ENCODE data around the gene MRAS.
"Not testable (repeated sequence)": the region's sequence is repeated elsewhere in the genome, so short reads cannot be mapped to it uniquely, and the experiment has no call there.

Gene MRAS

GRCh38 chr3:138448631-138449030 lies 100.3 kb downstream of the MRAS start:
- no peak for DNase-seq (ENCODE audit: low read depth)
- H3K4me3 ChIP-seq (ENCODE audit: low read depth, low read length), result no peak overlapping the region
- no peak for TF ChIP-seq CTCF (IDR thresholded peaks at IDR 0.05; ENCODE audit: low read depth, low read length, missing control alignments)

- no peak overlapping the region for H3K4me3 ChIP-seq (ENCODE audit: low read depth, low read length)
- no peak for DNase-seq (ENCODE audit: low read depth)
- TF ChIP-seq CTCF (IDR thresholded peaks at IDR 0.05; ENCODE audit: low read depth, low read length, missing control alignments), result no peak
These were observed 101.1 kb downstream of the MRAS start for GRCh38 chr3:138449490-138449889.

DNA sequence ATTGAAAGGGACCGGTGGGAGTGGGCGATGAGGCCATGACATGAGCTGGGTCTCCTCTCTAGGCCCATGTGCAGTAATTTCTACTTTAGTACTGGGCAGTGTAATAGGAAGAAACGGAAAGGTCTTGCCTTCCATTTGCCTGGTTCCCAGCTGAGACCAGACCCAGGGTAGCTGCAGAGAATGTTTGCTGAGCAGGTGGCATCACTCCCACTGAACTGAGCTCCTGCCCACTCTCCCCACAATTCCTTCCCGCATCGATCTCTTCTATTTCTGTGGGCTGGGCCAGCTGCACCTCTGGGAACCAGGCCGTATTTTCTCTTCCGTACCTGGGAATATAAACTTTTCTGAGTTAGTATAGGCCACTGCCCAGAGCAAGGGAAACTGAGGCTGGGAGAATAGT lies 101.8 kb downstream of the MRAS start:
- no peak for DNase-seq (ENCODE audit: low read depth)
- TF ChIP-seq CTCF (IDR thresholded peaks at IDR 0.05; ENCODE audit: low read depth, low read length, missing control alignments), result no peak

DNA sequence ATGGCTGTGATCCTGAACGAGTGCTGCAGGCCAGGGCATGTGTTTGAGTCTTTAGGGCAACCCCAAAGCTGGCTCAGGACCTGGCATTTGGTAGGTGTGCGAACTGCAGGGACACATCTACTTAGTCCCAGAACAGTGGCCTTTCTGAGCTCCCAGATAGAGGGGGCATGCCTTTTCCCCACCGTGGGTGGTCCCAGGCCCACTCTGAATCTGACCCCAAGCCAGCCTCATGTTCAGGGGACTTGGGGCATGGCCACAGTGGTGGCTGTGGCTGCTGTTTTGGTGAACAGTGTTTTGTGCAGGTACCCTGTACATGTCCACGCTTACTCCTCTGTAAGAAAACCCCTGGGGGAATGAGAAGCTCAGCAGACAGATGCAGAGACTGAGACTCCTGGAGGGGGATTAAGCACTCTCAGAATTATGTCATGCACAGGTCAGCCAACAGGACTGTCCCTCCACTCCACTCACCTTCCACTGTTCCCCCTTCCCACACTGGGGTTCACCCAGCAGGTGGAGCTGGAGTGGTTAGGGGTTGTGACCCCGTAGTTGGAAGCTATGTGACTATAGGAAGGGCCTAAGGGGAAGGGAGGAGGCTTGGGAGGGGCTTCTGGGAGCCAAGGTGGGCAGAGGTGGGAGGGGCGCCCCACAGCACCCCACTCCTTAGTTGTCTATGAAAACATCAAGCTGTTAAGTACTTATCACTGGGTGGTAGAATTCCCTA lies 102.5 kb downstream of the MRAS start:
- DNase-seq (ENCODE audit: low read depth), result no peak
- no peak overlapping the region for H3K4me3 ChIP-seq (ENCODE audit: low read depth, low read length)
- TF ChIP-seq CTCF (IDR thresholded peaks at IDR 0.05; ENCODE audit: low read depth, low read length, missing control alignments), result no peak

More for the DNA sequence above, 101.8 kb downstream of the MRAS start:
- H3K4me3 ChIP-seq (ENCODE audit: low read depth, low read length), result no peak overlapping the region

DNA sequence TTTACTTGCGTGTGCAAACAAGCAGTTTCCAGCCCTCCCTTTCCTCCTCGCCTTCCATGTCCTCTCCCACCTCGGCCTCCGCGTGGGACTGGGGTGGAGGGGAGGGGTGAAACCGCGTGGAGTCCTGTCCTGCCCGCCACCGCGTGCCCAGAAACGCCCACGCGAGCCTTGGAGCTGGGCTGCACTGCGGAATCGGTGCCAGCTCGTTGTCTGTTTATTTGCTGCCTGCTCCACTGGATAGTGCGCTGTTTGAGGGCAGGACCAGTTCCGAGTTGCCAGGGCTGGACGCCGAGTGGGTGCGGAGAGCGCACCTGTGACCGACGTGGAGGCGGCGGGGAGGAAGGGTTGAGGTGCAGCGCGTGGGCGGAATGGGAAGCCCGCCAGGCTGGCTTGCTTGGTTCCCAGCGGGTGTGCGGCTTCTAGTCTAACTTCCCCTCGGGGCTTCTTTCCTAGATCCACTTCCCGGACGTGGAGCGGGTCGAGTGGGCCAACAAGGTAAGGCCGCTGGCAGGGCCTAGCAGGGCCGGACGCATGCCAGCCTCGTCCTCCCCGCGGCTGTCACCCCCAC lies 103.3 kb downstream of the MRAS start:
- no peak overlapping the region for H3K4me3 ChIP-seq (ENCODE audit: low read depth, low read length)
- DNase-seq (ENCODE audit: low read depth), result no peak
- TF ChIP-seq CTCF (IDR thresholded peaks at IDR 0.05; ENCODE audit: low read depth, low read length, missing control alignments), result no peak

DNA sequence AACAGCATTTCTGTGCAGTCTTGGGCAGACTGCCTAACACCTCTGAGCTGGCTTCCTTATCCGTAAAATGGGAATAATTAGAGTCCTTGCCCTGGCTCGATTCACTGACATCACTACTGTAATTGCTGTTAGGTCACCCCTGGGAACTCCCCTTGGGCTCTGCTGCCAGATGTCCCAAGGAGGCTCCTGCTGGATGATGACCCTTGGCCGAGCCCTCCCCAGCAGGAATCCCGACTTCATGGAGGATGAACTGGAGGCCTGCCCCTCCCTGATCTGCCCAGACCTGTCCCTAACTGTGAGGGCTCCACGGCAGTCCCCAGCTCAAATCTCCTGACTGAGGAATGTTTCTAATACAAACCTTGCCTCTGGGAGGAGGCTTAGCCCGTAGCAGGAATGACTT lies 104.1 kb downstream of the MRAS start:
- TF ChIP-seq CTCF (IDR thresholded peaks at IDR 0.05; ENCODE audit: low read depth, low read length, missing control alignments), result no peak
- no peak overlapping the region for H3K4me3 ChIP-seq (ENCODE audit: low read depth, low read length)
- DNase-seq (ENCODE audit: low read depth), result no peak

DNA sequence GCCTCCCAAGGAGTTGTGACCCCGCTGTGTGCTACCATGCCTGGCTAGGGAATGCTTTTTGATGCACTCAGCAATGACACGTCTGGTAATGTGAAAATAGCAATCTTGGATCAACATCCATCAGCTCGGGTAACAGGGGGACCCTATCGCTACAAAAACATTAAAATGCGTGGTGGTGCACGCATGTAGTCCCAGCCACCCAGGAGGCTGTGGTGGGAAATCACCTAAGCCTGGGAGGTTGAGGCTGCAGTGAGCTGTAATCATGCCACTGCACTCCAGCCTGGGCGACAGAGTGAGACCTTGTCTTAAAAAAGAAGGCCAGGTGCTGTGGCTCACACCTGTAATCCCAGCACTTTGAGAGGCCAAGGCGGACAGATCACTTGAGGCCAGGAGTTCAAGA lies 105.6 kb downstream of the MRAS start:
- DNase-seq (ENCODE audit: low read depth); H3K4me3 ChIP-seq (ENCODE audit: low read depth, low read length): not testable (repeated sequence)
